ES-I3 (cell line): ENCODE measurements around the gene UXT.

Experiments
- H3K36me3 ChIP-seq: 2 replicates; pipeline ENCODE4 v1.6.1; 2013; ENCODE audit warnings: mild to moderate bottlenecking, low read length, control low read depth, moderate library complexity; ENCODE audit not compliant: insufficient read depth
- H3K4me1 ChIP-seq: 2 replicates; pipeline ENCODE4 v1.6.1; 2013; ENCODE audit warnings: mild to moderate bottlenecking, control low read depth, low read length; ENCODE audit not compliant: insufficient read depth
- H3K9ac ChIP-seq: 2 replicates; pipeline ENCODE4 v1.6.1; 2013; ENCODE audit warnings: low read depth, mild to moderate bottlenecking, low read length, moderate library complexity
- H3K9me3 ChIP-seq: 2 replicates; pipeline ENCODE4 v1.6.1; 2013; ENCODE audit warnings: mild to moderate bottlenecking, low read length, moderate library complexity; ENCODE audit not compliant: control insufficient read depth, insufficient read depth

UXT gene

GRCh38 chrX:47638816-47639215, 20.2 kb downstream of the UXT start:
- Histone ChIP-seq H3K9ac (no peak overlapping the region), H3K9me3 (no peaks in the 10 kb centered on the region; the same call in 1 of the 2 replicates), H3K4me1 (no peaks in the 10 kb centered on the region; the same call in 1 of the 2 replicates), H3K36me3 (peaks cover 19% of the 10 kb centered on the region)

- H3K36me3 ChIP-seq = peaks cover 19% of the 10 kb centered on the region
- peak overlapping the region; percentile 62 for H3K9ac ChIP-seq
- H3K9me3 ChIP-seq = no peaks in the 10 kb centered on the region; the same call in 1 of the 2 replicates
- H3K4me1 ChIP-seq = no peaks in the 10 kb centered on the region; the same call in 1 of the 2 replicates
These were observed 21.3 kb downstream of the UXT start for GRCh38 chrX:47637546-47638195.

GRCh38 chrX:47634871-47635575, 24.0 kb downstream of the UXT start:
- Histone ChIP-seq H3K4me1 (peaks cover 4% of the 10 kb centered on the region; the same call in 1 of the 2 replicates), H3K9ac (no peak overlapping the region), H3K9me3 (no peaks in the 10 kb centered on the region; the same call in 1 of the 2 replicates), H3K36me3 (peaks cover 10% of the 10 kb centered on the region)

- Histone ChIP-seq H3K4me1 (peaks cover 8% of the 10 kb centered on the region; the same call in 1 of the 2 replicates), H3K36me3 (peaks cover 4% of the 10 kb centered on the region; the same call in 1 of the 2 replicates), H3K9me3 (no peaks in the 10 kb centered on the region)
These were observed 25.0 kb downstream of the UXT start for GRCh38 chrX:47633689-47634590.

GRCh38 chrX:47632666-47633065, 26.3 kb downstream of the UXT start:
- Histone ChIP-seq H3K9ac (no peak overlapping the region), H3K9me3 (no peaks in the 10 kb centered on the region), H3K36me3 (peaks cover 4% of the 10 kb centered on the region; the same call in 1 of the 2 replicates), H3K4me1 (peaks cover 12% of the 10 kb centered on the region; the same call in 1 of the 2 replicates)

More at GRCh38 chrX:47633689-47634590, 25.0 kb downstream of the UXT start:
- no peak overlapping the region for H3K9ac ChIP-seq

GRCh38 chrX:47631676-47632075, 27.3 kb downstream of the UXT start:
- Histone ChIP-seq H3K36me3 (peaks cover 4% of the 10 kb centered on the region; the same call in 1 of the 2 replicates), H3K9me3 (no peaks in the 10 kb centered on the region), H3K4me1 (peaks cover 12% of the 10 kb centered on the region; the same call in 1 of the 2 replicates), H3K9ac (no peak overlapping the region)

GRCh38 chrX:47629419-47630200, 29.4 kb downstream of the UXT start, which contains the start of gene CFP:
Gene CFP, minus strand, starts transcription at chrX:47629930. Its CDS starts 86 bp downstream, at chrX:47629844.
- H3K4me1 ChIP-seq = peaks cover 12% of the 10 kb centered on the region; the same call in 1 of the 2 replicates
- no peaks in the 10 kb centered on the region for H3K9me3 ChIP-seq
- H3K9ac ChIP-seq = no peak within 1 kb of the TSS
- peaks cover under 1% of the 10 kb centered on the region; the same call in 1 of the 2 replicates for H3K36me3 ChIP-seq

- Histone ChIP-seq H3K9ac (no peak overlapping the region), H3K4me1 (peaks cover 12% of the 10 kb centered on the region; the same call in 1 of the 2 replicates), H3K36me3 (no peaks in the 10 kb centered on the region), H3K9me3 (no peaks in the 10 kb centered on the region)
These were observed 30.0 kb downstream of the UXT start for GRCh38 chrX:47628982-47629381.

GRCh38 chrX:47625365-47625764, 33.6 kb downstream of the UXT start:
- Histone ChIP-seq H3K36me3 (no peaks in the 10 kb centered on the region), H3K9ac (no peak overlapping the region), H3K9me3 (no peaks in the 10 kb centered on the region), H3K4me1 (peaks cover 12% of the 10 kb centered on the region; the same call in 1 of the 2 replicates)

GRCh38 chrX:47623540-47624027, 35.4 kb downstream of the UXT start:
- Histone ChIP-seq H3K36me3 (no peaks in the 10 kb centered on the region), H3K9ac (peak overlapping the region; percentile 50), H3K4me1 (peaks cover under 1% of the 10 kb centered on the region; the same call in 1 of the 2 replicates), H3K9me3 (no peaks in the 10 kb centered on the region)

- no peaks in the 10 kb centered on the region for H3K36me3 ChIP-seq
- no peaks in the 10 kb centered on the region; the same call in 1 of the 2 replicates for H3K4me1 ChIP-seq
- no peak overlapping the region for H3K9ac ChIP-seq
- no peaks in the 10 kb centered on the region for H3K9me3 ChIP-seq
These were observed 37.1 kb downstream of the UXT start for GRCh38 chrX:47621851-47622250.

- Histone ChIP-seq H3K36me3 (no peaks in the 10 kb centered on the region), H3K9me3 (no peaks in the 10 kb centered on the region), H3K4me1 (no peaks in the 10 kb centered on the region; the same call in 1 of the 2 replicates), H3K9ac (peak overlapping the region; percentile 32; the same call in 1 of the 2 replicates)
These were observed 38.7 kb downstream of the UXT start for GRCh38 chrX:47620303-47620685.
